GM18517 (cell line): Measurements from ENCODE around the gene CRACR2B.

Experiments
- ATAC-seq: cut with Tn5 transposase; IDR thresholded peaks from one replicate; pipeline ENCODE4 v1.9.1; 2021; ENCODE audit warnings: mild to moderate bottlenecking, moderate library complexity; ENCODE audit not compliant: unreplicated experiment

Gene CRACR2B

DNA sequence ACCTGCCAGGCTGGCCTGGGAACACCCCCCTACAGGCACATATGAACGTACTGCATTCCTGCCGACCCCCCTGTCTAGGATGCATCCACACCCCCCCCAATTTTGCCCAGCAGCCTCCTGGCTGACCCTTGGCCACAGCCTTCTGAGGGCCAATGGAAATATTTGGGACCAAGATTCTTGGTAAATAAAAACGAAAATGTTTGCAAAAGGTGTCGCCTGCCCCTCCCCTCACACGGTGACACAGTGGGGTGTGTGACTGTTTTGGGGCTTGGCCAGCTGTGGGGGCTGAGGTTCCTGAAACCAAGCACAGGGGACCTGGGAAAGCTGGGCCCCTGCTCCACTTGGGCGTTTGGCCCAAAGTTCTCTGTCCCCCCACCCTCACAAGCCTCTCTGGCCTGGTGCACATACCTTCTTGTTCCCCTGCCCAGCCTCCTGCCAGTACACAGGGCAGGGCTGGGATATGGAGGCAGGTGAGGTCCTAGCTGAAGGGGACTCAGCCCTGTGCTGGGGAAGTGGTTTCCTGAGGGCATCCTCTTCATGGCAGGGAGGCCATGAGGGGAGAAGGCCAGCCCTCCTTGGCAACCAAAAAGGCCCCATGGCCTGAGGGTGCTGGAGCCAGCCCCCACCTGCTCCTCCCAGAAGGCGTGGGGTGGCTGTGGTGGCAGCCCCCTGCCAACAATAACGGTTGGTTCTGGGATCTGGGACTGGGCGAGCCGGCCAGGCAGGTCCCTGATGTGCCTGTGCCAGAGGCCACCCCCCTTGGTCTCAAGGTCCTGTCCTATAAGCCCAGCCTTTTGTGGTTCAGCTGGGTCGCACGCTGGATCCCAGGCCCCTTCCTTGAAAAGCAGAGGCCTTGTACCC lies 2.1 kb upstream of the CRACR2B start:
- no peak for ATAC-seq

- ATAC-seq = no peak
Measured at GRCh38 chr11:826227-826621, 1.5 kb upstream of the CRACR2B start.

- ATAC-seq = no peak
Measured at GRCh38 chr11:826836-827145, 928 bp upstream of the CRACR2B start.

DNA sequence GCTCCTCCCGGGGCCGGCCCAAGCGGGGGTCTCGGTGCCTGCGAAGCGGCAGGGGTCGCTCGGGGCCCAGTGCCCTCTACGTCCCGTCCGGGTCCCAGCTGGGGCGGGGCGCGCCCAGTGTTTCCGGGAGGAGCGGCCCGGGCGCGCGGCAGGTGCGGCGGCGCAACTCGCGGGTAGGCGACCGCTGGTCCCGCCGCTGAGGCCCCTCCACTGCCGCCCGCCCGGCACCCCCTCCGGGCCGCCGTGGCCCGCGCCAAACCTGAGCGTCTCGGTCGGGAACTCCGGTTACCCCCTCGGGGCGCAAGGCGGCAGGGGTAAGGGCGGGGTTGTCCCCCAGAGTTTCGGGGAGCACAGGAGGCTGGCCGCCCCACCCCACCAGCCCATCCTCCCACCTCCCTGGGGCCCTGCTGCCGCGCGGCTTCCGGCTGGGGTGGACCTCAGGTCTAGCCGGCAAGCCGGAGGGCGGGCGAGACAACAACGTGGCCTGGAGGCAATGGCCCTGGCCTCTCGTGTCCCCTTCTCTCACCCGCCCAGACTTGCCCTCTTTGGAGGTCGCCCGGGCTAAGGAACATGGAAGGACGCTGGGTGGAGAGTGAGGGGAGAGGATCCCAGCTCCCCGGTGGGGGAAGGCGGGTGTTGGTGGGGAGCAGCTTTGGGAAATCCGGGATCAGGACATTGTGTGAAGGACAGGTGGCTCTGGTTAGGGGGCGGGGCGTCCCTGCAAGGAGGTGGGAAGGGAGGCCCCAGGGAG lies 398 bp upstream of the CRACR2B start:
- no peak for ATAC-seq

GRCh38 chr11:828506-829175 lies 922 bp downstream of the CRACR2B start:
- ATAC-seq = no peak

DNA sequence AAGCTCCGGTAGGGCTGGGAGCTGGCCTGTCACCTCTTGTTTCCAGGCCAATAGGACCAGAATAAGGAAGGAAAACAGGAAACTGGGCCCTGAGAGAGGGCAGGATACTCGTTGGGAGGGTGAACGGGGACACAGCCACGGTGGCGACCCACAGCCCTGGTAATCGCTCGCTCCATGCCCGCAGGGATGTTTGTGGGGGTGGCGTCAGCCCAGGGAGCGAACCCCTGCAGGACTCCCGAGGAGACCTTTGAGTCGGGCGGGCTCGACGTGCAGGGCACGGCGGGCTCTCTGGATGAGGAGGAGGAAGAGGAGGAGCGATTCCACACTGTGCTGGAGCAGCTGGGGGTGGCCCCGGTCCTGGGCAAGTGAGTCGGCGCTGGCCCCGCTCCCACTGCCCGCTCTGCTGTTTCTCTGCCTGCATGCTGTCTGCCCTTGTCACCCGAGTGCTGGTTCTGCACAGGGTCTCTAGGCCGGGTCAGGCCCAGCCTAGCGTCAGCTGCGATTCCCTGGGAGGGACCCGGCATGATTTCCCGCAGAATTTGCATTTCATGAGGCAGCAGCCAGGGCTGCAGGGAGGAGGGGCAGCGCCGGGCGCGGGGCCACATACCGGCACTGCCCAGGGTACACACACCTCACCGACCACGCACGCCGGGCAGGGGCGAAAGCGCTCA lies 1.6 kb downstream of the CRACR2B start:
- no peak for ATAC-seq

- ATAC-seq = no peak
Measured at GRCh38 chr11:829847-830294, 2.2 kb downstream of the CRACR2B start.

DNA sequence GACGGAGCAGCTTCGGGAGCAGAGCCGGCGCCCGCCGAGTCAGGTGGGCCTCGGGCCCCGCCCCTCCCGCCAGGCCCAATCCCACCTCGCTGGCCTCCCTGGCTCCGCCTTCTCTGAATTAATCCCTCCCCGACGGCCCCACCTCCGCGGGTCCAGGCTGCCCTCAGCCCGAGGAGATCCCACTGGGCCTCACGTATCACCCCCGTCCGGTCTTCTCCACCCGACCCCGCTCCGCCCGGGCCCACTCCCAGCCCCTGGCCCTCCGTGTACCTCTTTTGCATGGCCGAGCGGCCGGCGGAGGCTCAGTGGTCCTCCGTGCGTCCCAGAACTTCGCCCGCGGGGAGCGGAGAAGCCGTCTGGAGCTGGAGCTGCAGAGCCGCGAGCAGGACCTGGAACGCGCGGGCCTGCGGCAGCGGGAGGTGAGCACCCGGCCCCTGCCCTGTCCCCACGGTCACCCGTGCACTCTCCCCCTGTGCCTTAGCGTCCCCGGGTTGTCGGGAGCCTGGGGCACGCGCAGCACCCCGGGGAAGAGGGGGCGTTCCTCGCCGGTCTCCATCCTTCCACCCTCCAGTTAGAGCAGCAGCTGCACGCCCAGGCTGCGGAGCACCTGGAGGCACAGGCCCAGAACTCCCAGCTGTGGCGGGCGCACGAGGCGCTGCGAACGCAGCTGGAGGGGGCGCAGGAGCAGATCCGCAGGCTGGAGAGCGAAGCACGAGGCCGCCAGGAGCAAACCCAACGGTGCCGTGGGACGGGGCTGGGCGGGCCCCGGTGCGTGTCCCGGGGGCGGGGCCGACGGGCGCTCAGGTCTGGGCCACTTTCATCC lies 2.8 kb downstream of the CRACR2B start:
- no peak for ATAC-seq

DNA sequence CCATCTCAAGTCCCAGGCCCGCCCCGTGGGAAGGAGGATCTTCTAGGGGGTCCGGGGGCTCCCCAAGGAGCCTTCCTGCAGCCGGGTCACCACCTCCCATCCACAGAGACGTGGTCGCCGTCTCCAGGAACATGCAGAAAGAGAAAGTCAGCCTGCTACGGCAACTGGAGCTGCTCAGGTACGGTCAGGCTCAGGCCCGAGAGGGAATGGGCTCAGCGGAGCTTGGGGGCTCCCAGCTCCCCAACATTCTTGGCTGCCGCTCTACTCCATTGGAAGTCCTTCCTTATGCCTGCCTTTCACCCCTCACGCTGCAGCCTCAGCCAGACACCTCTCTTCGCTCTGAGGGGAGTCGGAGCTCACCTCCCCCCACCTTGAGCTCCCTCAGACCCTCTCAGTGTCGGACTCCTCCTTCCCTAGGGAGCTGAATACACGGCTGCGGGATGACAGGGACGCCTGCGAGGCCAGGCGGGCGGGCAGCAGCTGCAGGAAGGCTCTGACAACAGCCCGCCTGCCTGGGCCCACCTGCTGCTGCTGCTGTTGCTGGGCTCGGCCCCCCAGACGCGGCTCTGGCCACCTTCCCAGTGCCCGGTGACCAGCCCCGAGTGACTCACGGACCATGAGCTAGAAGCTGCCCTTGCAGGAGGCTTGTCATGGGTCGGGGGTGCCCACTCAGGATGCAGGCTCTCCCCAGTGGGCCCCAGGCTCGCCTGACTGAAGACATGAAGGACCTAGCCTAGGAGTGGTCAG lies 3.6 kb downstream of the CRACR2B start:
- ATAC-seq = no peak

DNA sequence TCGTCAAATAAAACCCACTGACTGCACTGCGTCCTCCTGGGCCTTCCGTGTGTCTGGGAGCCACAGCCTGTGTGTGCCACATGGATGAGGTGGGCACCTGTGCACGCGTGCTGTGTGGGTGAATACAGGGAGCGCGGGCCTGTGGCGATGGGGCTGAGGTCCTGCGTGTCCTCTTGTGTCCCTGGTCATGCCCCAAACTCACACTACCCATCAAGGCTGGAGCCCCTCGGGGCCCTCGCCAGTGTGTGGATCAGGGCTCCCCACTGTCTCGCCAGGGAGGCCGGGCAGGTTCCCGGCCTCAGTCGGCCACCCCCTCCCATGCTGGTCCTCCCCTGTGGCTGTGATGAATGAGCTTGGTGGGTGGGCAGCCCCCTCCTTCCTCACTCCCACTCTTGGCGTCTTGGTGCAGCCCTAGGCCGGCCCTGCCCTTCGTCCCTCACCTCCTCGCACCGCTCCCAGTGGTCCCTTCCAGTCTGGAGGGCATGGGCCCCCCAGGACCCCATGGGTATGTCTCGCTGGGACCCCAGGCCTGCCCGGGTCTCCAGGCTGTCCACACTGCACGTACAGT lies 4.3 kb downstream of the CRACR2B start:
- no peak for ATAC-seq

DNA sequence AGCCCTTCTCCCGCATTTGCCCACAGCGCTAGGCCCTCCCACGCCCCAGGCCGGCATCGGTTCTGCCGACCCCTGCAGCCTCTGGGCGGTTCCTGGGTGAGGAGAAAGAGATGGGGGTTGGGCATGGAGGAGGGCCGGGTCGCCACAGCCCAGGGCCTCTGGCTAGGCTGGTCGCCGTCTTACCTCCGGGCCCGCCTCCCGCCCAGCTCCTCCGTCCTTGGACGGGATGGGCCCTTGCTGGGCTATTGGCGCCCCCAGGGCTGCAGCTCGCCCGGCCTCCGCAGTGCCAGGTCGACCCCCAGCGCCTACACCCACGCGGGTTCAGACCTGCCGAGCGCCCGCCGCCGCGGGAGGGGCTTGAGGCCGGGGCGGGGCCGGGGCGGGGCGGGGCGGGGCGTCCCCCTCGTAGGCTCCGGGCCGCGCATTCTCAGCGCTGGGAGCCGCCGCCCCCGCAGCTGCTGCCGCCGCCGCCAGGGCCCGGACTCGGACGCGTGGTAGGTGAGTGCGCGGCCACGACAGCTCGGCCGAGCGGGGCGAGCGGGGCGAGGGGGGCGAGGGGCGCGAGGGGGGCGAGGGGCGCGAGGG lies 4.9 kb downstream of the CRACR2B start, which contains the start of gene CD151:
Gene CD151, plus strand, starts transcription at position 424 of the 585 bp plus-strand sequence. CDS start 3,118 bp downstream, outside the sequence.
- ATAC-seq = no peak

- no peak for ATAC-seq
Measured at GRCh38 chr11:833114-833791, 5.5 kb downstream of the CRACR2B start.

- no peak for ATAC-seq
Measured at GRCh38 chr11:833849-834311, 6.2 kb downstream of the CRACR2B start.

DNA sequence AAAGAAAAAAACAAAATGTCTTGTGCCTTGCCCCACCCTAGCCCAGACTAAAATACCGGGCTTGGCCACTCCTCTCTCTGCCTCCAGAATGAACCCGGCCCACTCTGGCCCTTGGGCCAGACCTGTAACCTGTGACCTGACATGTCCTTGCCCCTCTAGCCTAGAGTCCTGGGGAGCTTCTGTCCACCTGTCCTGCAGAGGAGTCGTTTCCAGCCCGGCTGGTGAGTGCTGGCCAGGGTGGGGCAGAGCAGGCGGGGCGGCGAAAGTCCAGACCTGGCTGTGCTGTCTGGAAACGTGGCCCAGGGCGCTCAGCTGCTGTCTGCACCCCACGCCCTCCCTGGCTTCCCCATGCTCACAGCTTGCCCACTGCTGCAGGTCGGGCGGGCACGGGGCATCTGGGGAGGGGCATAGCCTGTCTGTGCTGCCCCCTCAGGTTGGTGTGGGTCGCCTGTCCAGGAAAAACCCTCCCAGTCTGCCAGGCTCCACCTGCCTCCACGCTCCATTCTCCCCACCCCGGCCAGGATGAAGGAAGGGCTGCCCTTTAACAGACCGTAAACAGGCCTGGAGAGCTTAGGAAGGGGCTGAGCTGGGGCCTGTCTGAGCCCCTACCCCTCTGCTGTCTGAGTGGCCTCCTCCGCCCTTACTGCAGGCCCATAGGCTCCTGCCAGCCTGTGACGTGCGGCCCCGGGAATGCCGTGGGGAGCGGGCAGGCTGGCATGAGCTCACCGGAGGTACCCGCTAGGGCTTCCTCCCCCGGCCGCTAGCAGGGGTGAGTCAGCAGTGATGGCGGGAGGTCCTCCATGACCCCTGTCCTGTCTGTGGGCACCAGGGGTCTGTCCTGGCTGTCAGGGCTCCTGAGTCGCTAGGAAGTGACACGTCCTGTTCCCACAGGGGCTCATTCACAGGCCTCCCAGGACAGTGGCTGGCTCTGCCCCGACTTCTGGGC lies 6.9 kb downstream of the CRACR2B start:
- ATAC-seq = no peak

DNA sequence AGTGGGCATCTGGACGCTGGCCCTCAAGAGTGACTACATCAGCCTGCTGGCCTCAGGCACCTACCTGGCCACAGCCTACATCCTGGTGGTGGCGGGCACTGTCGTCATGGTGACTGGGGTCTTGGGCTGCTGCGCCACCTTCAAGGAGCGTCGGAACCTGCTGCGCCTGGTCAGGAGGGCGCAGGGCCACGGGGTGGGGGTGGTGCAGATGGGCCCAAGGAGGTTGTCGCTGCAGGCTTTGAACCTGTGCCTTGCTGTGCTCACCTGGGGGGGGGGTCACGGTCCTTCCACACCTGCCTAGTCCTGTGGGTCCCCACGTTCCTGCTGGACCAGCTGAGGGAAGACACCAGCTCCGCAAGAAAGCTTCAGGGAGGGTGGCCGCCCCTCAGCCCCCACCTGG lies 8.6 kb downstream of the CRACR2B start:
- ATAC-seq = no peak

DNA sequence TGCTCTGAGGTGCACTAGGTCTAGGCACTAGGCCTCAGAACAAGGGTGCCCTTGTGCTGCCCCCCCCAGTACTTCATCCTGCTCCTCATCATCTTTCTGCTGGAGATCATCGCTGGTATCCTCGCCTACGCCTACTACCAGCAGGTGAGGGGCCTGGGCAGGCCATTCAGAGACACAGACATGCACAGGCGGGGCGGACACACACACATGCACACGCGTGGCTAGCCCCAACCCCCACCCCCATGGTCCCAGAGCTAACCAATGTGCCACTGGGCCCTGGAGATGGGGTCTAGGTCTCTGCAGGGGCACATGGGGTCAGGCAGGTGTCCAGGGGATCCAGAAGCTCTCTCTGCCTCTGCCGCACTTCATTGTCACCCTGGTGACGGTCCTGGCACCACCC lies 9.0 kb downstream of the CRACR2B start:
- no peak for ATAC-seq
